ENCODE data around the gene HTR4.
A peak's percentile ranks its signal among the peaks of the same experiment; 100 is the strongest.
"Not testable (repeated sequence)": the region's sequence is repeated elsewhere in the genome, so short reads cannot be mapped to it uniquely, and the experiment has no call there.

HTR4 gene

GRCh38 chr5:148532969-148533670 lies 121.2 kb downstream of the HTR4 start:
- DNase-seq (ENCODE audit: low read depth): no peak

DNA sequence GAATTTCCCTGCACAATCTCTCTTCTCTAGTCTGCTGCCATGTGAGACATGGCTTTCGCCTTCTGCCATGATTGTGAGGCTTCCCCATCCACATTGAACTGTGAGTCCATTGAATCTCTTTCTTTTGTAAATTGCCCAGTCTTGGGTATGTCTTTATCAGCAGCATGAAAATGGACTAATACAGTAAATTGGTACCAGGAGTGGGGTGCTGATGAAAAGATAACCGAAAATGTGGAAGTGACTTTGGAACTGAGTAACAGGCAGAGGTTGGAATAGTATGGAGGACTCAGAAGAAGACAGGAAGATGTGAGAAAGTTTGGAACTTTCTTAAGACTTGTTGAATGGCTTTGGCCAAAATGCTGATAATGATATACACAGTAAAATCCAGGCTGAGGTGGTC lies 124.9 kb downstream of the HTR4 start:
- DNase-seq (ENCODE audit: low read depth): not testable (repeated sequence)

- DNase-seq (ENCODE audit: low read depth): no peak
Measured at GRCh38 chr5:148524721-148525120, 129.6 kb downstream of the HTR4 start.

DNA sequence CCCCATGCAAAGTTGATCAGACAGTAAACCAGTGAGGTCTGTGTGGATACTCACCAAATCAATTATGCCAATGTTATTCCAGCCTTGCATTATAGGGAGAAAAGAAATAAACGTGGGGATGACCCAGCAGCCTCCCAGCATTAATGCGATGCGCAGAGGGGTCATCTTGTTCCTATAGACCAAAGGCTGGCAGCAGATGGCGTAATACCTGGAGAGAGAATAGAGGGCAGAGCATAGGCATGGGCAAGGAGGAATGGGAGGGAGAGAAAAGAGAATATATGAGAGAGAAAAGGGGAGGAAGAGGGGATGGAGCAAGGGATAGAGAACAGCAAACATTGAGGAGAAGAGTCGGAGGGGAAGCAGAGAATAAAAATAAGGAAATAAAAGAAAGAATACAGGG lies 131.2 kb downstream of the HTR4 start:
- DNase-seq (ENCODE audit: low read depth): no peak

DNA sequence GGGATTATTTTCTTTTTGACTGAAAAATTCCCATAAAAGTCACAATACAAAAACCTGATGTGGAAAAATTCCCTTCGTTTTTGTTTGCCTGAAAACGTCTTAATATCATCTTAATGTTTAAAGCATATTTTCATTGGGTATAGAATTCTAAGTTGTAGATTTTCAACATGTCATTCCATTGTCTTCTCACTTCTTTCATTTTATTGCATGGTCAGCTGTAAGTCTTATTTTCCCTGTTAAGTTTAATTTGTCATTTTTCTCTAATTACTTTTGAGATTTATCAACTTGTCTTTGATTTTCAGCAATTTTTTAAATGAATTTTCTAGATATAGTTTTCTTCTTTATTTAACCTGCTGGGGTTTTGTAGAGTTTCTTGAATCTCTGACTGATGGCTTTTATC lies 138.9 kb downstream of the HTR4 start:
- no peak for DNase-seq (ENCODE audit: low read depth)

- no peak for DNase-seq (ENCODE audit: low read depth)
Measured at GRCh38 chr5:148514344-148514743, 140.0 kb downstream of the HTR4 start.

- DNase-seq (ENCODE audit: low read depth): no peak
Measured at GRCh38 chr5:148512498-148512897, 141.8 kb downstream of the HTR4 start.

- DNase-seq (ENCODE audit: low read depth): no peak
Measured at GRCh38 chr5:148511810-148512347, 142.4 kb downstream of the HTR4 start.

DNA sequence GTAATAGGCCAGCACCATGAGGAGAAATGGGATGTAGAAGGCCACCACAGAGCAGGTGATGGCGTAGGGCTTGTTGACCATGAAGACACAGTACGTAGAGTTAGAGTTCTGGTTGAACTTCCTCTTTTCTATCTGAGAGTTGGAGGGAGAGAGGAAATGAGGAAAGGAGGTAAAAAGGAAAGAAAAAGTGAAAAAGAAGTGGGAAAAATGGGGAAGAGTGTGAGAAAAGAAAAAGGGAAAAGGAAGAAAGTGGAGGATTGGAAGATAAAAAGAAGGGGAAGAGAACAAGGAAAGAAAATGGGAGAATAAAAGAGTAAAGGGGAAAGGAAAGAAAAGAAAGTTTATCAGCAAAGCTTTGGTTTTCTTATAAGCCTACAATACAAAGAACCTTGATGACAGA lies 144.4 kb downstream of the HTR4 start:
- DNase-seq (ENCODE audit: low read depth): no peak

GRCh38 chr5:148507648-148508047 lies 146.7 kb downstream of the HTR4 start:
- no peak for DNase-seq (ENCODE audit: low read depth)

- peak; percentile 5 for DNase-seq (ENCODE audit: low read depth)
Measured at GRCh38 chr5:148499452-148499851, 154.9 kb downstream of the HTR4 start.

DNA sequence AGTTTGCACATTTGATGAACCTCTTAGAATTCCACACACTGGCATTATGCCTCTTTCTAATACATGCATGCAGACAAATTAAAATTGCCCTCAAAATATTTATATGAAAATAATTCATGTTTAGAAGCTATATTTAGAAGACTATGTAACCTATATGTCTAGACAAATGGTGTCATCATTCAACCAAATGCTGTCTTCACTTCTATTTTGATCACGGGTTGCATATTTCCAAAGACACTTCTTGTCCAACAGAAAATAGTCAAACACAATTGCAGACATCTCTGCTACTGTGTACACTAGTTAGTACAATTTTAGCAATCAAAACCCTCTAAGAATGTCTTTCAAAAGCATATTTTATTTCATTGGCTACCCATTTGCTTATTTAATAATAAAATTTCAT lies 156.6 kb downstream of the HTR4 start:
- DNase-seq (ENCODE audit: low read depth): no peak

DNA sequence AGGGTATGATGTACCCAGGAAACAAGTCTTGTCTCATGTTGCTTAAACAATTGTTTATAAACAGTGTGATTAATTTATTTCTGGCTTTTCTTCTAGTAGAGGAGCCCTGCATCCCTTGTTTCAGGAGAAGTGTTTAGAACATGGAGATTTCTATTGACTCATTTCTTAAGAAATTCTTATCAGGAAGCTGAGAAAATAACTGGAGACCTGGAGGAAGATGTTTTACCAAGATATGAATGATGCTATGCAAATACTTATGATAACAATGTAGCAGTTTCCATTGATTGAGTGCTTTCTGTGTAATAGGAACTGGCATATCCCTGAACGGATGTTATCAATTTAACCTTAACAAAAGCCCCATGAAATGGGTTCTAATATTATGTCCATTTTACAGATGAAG lies 162.0 kb downstream of the HTR4 start:
- no peak for DNase-seq (ENCODE audit: low read depth)

- no peak for DNase-seq (ENCODE audit: low read depth)
Measured at GRCh38 chr5:148491793-148492184, 162.5 kb downstream of the HTR4 start.

- DNase-seq (ENCODE audit: low read depth): no peak
Measured at GRCh38 chr5:148491015-148491792, 163.1 kb downstream of the HTR4 start.

DNA sequence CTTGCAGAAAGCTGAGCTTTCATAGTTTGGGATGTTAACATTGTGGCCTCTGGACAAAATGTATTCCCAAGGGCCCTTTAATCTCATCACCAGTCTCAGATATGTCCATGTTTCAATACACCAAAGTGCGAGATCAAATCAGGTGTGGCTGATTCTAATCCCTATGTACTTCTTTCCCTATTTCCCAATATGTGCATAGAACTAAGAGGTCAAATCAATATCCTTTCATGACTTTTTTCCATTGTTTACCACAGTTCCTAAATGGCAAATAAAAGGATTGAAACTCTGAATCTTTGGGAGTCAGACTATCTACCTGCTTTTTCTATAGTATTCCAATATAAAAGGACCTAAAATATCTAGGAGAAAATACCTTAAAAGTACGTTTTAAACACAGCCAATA lies 165.6 kb downstream of the HTR4 start:
- no peak for DNase-seq (ENCODE audit: low read depth)

- DNase-seq (ENCODE audit: low read depth): no peak
Measured at GRCh38 chr5:148486456-148486855, 167.9 kb downstream of the HTR4 start.

- DNase-seq (ENCODE audit: low read depth): no peak
Measured at GRCh38 chr5:148484651-148485050, 169.7 kb downstream of the HTR4 start.

DNA sequence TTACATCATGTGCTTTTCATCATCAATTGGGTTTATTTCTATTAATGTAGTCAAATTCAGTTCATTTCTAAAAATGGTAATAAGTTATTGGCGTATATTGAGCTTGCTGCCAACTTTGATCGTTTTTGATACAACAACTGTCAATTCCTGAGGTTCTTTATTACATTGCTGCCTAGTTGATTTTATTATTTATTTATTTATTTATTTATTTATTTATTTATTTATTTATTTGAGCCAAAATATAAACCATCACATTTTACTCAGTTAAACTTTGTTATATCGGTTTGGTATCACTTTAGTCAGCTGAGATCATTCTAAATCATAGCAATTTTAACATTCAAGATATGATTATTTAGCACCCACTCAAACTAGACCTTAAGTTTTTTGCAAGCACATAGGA lies 170.6 kb downstream of the HTR4 start:
- DNase-seq (ENCODE audit: low read depth): no peak

DNA sequence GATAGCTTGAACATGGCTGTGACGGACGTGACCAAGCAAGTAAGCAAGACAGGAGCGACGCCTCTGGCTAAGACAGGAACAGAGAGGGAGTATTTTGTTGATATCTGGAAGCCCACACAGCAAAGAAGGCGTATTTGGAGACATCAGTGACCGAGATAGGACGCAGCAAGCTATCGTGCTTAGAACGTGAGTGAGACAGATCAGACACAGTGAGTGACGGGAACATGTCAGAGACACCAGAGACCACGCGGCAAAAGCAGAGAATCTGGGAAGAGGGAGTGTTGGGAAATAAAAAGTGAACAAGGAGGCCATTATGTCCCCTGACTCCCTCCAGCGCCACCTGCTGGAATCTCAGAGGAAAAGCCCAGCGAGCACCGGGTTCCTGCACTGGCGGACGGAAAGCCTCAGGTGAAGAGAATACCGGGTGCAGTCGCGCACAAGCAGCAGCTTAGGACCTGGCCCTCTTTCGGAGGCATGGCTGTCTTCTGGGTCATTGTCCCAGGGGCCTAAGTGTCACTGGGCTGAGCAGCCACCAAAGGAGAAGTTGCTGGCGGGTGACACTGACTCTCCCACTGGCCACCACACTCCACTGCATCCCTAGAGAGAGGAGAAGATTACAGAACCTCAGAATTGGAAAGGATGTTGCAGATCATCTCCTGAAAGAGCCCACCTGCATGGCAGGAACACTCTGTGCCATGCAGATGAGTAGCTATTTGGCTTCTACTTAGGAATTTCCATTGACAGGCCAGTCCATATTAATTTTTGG lies 171.4 kb downstream of the HTR4 start:
- peak; percentile 31 for DNase-seq (ENCODE audit: low read depth)

DNA sequence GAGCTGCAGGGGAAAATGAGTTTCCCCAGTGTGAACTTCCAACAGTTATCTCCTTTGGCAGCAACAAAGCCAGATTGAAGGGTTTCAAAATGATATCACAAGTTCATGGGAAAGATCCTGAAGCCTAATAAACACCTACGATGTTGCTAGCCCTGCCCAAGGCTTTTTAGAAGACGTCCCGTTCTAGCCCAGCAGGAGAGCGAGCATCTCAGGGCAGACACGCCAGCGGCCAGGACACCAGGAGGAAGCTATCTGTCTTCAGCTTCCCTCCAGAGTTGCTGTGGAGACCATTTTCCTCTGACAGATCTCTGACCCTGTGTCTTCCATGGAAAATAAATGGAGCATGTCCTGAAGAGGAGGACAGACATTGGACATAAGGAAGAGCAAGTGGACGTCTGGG lies 172.1 kb downstream of the HTR4 start:
- DNase-seq (ENCODE audit: low read depth): no peak

- no peak for DNase-seq (ENCODE audit: low read depth)
Measured at GRCh38 chr5:148477429-148477828, 176.9 kb downstream of the HTR4 start.

GRCh38 chr5:148476302-148476701 lies 178.0 kb downstream of the HTR4 start:
- no peak for DNase-seq (ENCODE audit: low read depth)
